Ecto neural progenitor cell (in vitro differentiated cells): ENCODE results near the gene APOO.

Experiments used
- DNase-seq: peaks from one replicate; pipeline ENCODE4 v3.0.0-alpha.2; 2018; ENCODE audit warnings: low spot score

APOO gene

GRCh38 chrX:23784470-23785331 is 123.0 kb downstream of the APOO start:
- no peak for DNase-seq

GRCh38 chrX:23783589-23784469 is 123.9 kb downstream of the APOO start:
- no peak for DNase-seq
